GM12878 (cell line): Measurements from ENCODE around the gene HNRNPF. TPM values are rescaled to one million over a fixed set of nuclear protein-coding genes. Genes with fewer than 3 reads are reported as not detected.
A peak's percentile ranks its signal among the peaks of the same experiment; 100 is the strongest.

Experiments used
- ATAC-seq: fragments of 200-7000 bp; cut with Tn5 transposase; 3 replicates; pipeline ENCODE4 v1.9.1; 2020; ENCODE audit warnings: mild to moderate bottlenecking, moderate library complexity
- BruUV-seq: library from RNA; stranded (reverse); fragments of 400-500 nt; replicated peaks from 2 replicates; lab custom pipeline; 2021; lab: Mats Ljungman, UMichigan
- CTCF ChIA-PET: fragments of 300-600 bp; sonication (Branson Sonifier 250); formaldehyde crosslinking; extraction: SDS; loops from one replicate; lab custom pipeline; 2021; ENCODE audit warnings: inconsistent platforms; lab: Yijun Ruan, JAX
- POLR2A ChIA-PET: fragments of 350-600 bp; formaldehyde crosslinking; extraction: SDS; loops from one replicate; lab custom pipeline; 2021; ENCODE audit warnings: inconsistent platforms; lab: Charles Lee
- RAD21 ChIA-PET: fragments of 300-600 bp; sonication (Branson Sonifier 250); formaldehyde crosslinking; loops from one replicate; lab custom pipeline; 2023; ENCODE audit warnings: antibody characterized with exemption; ENCODE audit not compliant: unreplicated experiment; lab: Charles Lee
- SMC1A ChIA-PET: fragments of 300-600 bp; sonication (Branson Sonifier 250); formaldehyde crosslinking; loops from one replicate; lab custom pipeline; 2023; ENCODE audit not compliant: unreplicated experiment, uncharacterized antibody; lab: Charles Lee
- DNase-seq: peaks from one replicate; pipeline ENCODE4 v3.0.0-alpha.2; 2011; ENCODE audit warnings: low read depth, low spot score
- FAIRE-seq: peaks from 3 replicates; lab custom pipeline; 2011; peaks lifted over from hg19 to GRCh38; lab: Jason Lieb, UNC
- H2AFZ ChIP-seq: 2 replicates; pipeline ENCODE4 v1.6.0; 2011; ENCODE audit warnings: low read depth, low read length, control low read depth; ENCODE audit not compliant: control insufficient read depth
- H3K27ac ChIP-seq: 2 replicates; pipeline ENCODE4 v1.5.1; 2011; ENCODE audit warnings: control low read depth; ENCODE audit not compliant: control insufficient read depth, insufficient read depth
- H3K27me3 ChIP-seq, 2 experiments: replicated peaks in 1 of 2; 2 replicates each; pipeline versions ENCODE4 v1.6.0 to v1.6.1; 2011; ENCODE audit warnings: low read length in 1 of 2; ENCODE audit not compliant: control insufficient read depth in 2 of 2, insufficient read depth in 2 of 2
- H3K36me3 ChIP-seq, 2 experiments: 2 replicates each; pipeline ENCODE4 v1.5.1; 2011; ENCODE audit warnings: low read length in 1 of 2; ENCODE audit not compliant: control insufficient read depth in 2 of 2, insufficient read depth in 2 of 2
- H3K4me1 ChIP-seq: 2 replicates; pipeline ENCODE4 v1.6.1; 2011; ENCODE audit warnings: mild to moderate bottlenecking, low read length, moderate library complexity, mixed read lengths; ENCODE audit not compliant: control insufficient read depth, insufficient read depth
- H3K4me2 ChIP-seq: 2 replicates; pipeline ENCODE4 v1.6.0; 2011; ENCODE audit warnings: control low read depth; ENCODE audit not compliant: control insufficient read depth, insufficient read depth
- H3K4me3 ChIP-seq: fragments of 200-600 bp; sonication (generic); 2 replicates; pipeline ENCODE4 v1.5.1; 2016
- H3K79me2 ChIP-seq: 2 replicates; pipeline ENCODE4 v1.6.0; 2011; ENCODE audit warnings: low read length; ENCODE audit not compliant: control insufficient read depth, insufficient read depth
- H3K9ac ChIP-seq: 2 replicates; pipeline ENCODE4 v1.8.0; 2011; ENCODE audit warnings: low read length, control low read depth, mixed read lengths; ENCODE audit not compliant: control insufficient read depth, insufficient read depth
- H3K9me3 ChIP-seq: replicated peaks from 3 replicates; pipeline ENCODE4 v1.5.1; 2011; ENCODE audit warnings: mild to moderate bottlenecking, low read length; ENCODE audit not compliant: control insufficient read depth, insufficient read depth
- H4K20me1 ChIP-seq: 2 replicates; pipeline ENCODE4 v1.6.0; 2011; ENCODE audit not compliant: control insufficient read depth, insufficient read depth
- ATF7 ChIP-seq: fragments of 450-650 bp; IDR thresholded peaks from 2 replicates; pipeline ENCODE4 v1.6.1; 2016; ENCODE audit warnings: low read depth, mild to moderate bottlenecking
- MTA3 ChIP-seq: IDR thresholded peaks from 2 replicates; pipeline ENCODE4 v1.6.1; 2012; ENCODE audit warnings: low read length, inconsistent platforms, borderline replicate concordance
- NFIC ChIP-seq: IDR thresholded peaks from 2 replicates; pipeline ENCODE4 v1.6.1; 2012; ENCODE audit warnings: low read depth, mild to moderate bottlenecking, inconsistent platforms, low read length, moderate library complexity
- NR2F1 ChIP-seq: fragments of 450-650 bp; conservative IDR thresholded peaks from 2 replicates; pipeline ENCODE4 v1.6.1; 2017; ENCODE audit warnings: mild to moderate bottlenecking
- PBX3 ChIP-seq: IDR thresholded peaks from 2 replicates; pipeline ENCODE4 v1.6.1; 2011; ENCODE audit warnings: mild to moderate bottlenecking, low read depth, low read length, moderate library complexity; ENCODE audit not compliant: insufficient replicate concordance
- POLR2AphosphoS5 ChIP-seq: IDR thresholded peaks from 2 replicates; pipeline ENCODE4 v1.6.1; 2011; ENCODE audit warnings: mild to moderate bottlenecking, low read length, inconsistent platforms
- RAD51 ChIP-seq: fragments of 450-650 bp; IDR thresholded peaks from 2 replicates; pipeline ENCODE4 v1.6.1; 2016; ENCODE audit warnings: moderate library complexity, mild to moderate bottlenecking, inconsistent platforms
- RELB ChIP-seq: fragments of 450-650 bp; IDR thresholded peaks from 2 replicates; pipeline ENCODE4 v1.6.1; 2017; ENCODE audit warnings: low read depth, mild to moderate bottlenecking, moderate library complexity
- SIN3A ChIP-seq: IDR thresholded peaks from 2 replicates; pipeline ENCODE4 v1.6.1; 2012; ENCODE audit warnings: low read depth, low read length, improper control_type of control experiment
- SMAD5 ChIP-seq: IDR thresholded peaks from 2 replicates; pipeline ENCODE4 v1.6.1; 2016; ENCODE audit warnings: antibody characterized with exemption, low read depth
- ZBED1 ChIP-seq: IDR thresholded peaks from 2 replicates; pipeline ENCODE4 v1.6.1; 2016; ENCODE audit warnings: borderline replicate concordance
- WGBS: methylation state at CpG from one replicate; pipeline ENCODE4 v1.1.6; 2016; ENCODE audit warnings: low lambda C conversion rate; ENCODE audit not compliant: insufficient replicate concordance, insufficient coverage; ENCODE audit errors: missing lambda C conversion rate; 5-methylcytosine and 5-hydroxymethylcytosine counted together
- in situ Hi-C: fragments of 300-500 bp; cut with MboI; formaldehyde crosslinking; loops from 9 replicates; pipeline ENCODE4 v1.14.3; 2018; ENCODE audit warnings: mixed read lengths
- intact Hi-C: fragments of 100-400 bp; cut with micrococcal nuclease; formaldehyde crosslinking; loops from one replicate; pipeline ENCODE4 v1.14.2; 2022; ENCODE audit not compliant: unreplicated experiment
- polyA plus RNA-seq, 11 experiments: library from polyadenylated mRNA; depleted of rRNA in 4 of 11; unstranded in 6 of 11; stranded (reverse) in 5 of 11; fragments of >200 nt; fragmentation: Nextera tagmentation in 4 of 11; fragmentation: Illumina TruSeq in 1 of 11; extraction: Ambion mirVana in 4 of 11; extraction: Trizol in 1 of 11; gene quantifications; 1 replicate in 1 of 11; 2 replicates in 10 of 11; pipeline versions ENCODE4 v1.2.1 to v1.2.3, GENCODE V29; 2011 to 2016; ENCODE audit warnings: inconsistent platforms in 2 of 11, missing spikeins in 2 of 11, low read depth in 1 of 11
- total RNA-seq, 4 experiments: library from RNA; depleted of rRNA in 3 of 4; stranded (reverse); fragments of >200 nt in 3 of 4; fragmentation: Illumina TruSeq in 1 of 4; extraction: Trizol in 1 of 4; gene quantifications; 2 replicates each; pipeline versions ENCODE4 v1.2.1 to v1.2.3, GENCODE V29; 2013 to 2021
- TF ChIP-seq, protein P1 (sequence below): fragments of 450-650 bp; IDR thresholded peaks from 2 replicates; pipeline ENCODE4 v1.6.1; 2016; ENCODE audit warnings: mild to moderate bottlenecking

HNRNPF gene
- total and polyA plus RNA-seq, 10 of the 15 experiments (the other 5 are each of a cell fraction or from before 2014, with no cell fraction given), result 156 to 373 (median 293) TPM

- intact Hi-C loops, result no loop called here
- ChIA-PET SMC1A (no interaction called here), POLR2A (interaction anchor here (0.8 kb wide), 1 partner anchor 51 kb away, joined by 3 read pairs; no protein-coding TSS in a partner anchor), CTCF (interaction anchor here (1.0 to 1.2 kb wide), 2 partner anchors 14 to 110 kb away, joined by 3 read pairs; no protein-coding TSS in a partner anchor), RAD21 (no interaction called here)
- Histone ChIP-seq H3K27me3 (no peaks in the 10 kb centered on the region), H3K4me2 (peak overlapping the region; percentile 76), H3K79me2 (peaks cover 100% of the 10 kb centered on the region), H3K4me1 (peaks cover 29% of the 10 kb centered on the region), H3K36me3 (peaks cover 0 to 13% of the 10 kb centered on the region in 2 experiments; a peak in 3 of 4 replicates), H3K4me3 (peak overlapping the region; percentile 98), H3K27ac (no peak overlapping the region; the same call in 1 of the 2 replicates), H4K20me1 (peaks cover 13% of the 10 kb centered on the region), H3K9ac (peak overlapping the region; percentile 19; the same call in 1 of the 2 replicates)
- in situ Hi-C loops, result loop anchor here (10.0 to 25.0 kb wide), 4 partner anchors 266 to 1562 kb away; partner anchors contain the start of genes CSGALNACT2 and ZNF33B
- no peak for DNase-seq
- WGBS, result 45% methylated on average over 7 of the region's 7 CpGs
- ATAC-seq, result no peak
- FAIRE-seq, result no peak
- BruUV-seq, result no TSS peak
- TF ChIP-seq, protein P1, sequence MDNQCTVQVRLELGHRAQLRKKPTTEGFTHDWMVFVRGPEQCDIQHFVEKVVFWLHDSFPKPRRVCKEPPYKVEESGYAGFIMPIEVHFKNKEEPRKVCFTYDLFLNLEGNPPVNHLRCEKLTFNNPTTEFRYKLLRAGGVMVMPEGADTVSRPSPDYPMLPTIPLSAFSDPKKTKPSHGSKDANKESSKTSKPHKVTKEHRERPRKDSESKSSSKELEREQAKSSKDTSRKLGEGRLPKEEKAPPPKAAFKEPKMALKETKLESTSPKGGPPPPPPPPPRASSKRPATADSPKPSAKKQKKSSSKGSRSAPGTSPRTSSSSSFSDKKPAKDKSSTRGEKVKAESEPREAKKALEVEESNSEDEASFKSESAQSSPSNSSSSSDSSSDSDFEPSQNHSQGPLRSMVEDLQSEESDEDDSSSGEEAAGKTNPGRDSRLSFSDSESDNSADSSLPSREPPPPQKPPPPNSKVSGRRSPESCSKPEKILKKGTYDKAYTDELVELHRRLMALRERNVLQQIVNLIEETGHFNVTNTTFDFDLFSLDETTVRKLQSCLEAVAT, result no peak
- 0 out of 2 replicates have a peak, but pooled peaks have one; percentile 20 for TF ChIP-seq POLR2AphosphoS5
- TF ChIP-seq, all 136 proteins: peak for 1
- H3K9me3 ChIP-seq, result no peaks in the 10 kb centered on the region
- H2AFZ ChIP-seq, result no peak overlapping the region
Measured at GRCh38 chr10:43402880-43403452, 6.0 kb downstream of the HNRNPF start.

DNA sequence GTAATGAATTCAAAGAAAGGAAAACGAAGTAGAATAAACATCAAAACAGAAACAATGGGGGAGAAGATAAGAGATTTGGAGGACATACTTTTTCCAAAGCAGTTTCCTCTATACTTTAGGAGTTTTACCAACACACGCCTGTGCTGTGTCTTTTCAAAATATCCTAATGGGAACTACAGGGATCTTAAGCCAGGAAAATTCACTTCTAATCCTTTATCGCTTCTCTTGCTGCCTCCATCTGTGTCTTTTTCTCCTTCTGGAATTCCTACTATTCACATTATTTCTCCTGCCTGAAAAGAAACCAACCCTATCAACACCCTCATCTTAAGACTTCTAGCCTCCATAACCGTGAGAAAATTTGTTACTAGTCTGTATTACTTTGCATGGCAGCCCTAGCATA is 6.8 kb downstream of the HNRNPF start:
- BruUV-seq, result no TSS peak
- CTCF ChIA-PET, result no interaction called here

More for the DNA sequence above, 6.8 kb downstream of the HNRNPF start:
- peaks cover 100% of the 10 kb centered on the region for H3K79me2 ChIP-seq
- H3K36me3 ChIP-seq, result peaks cover 0 to 13% of the 10 kb centered on the region in 2 experiments; a peak in 3 of 4 replicates
- peaks cover 13% of the 10 kb centered on the region for H4K20me1 ChIP-seq
- peaks cover 29% of the 10 kb centered on the region for H3K4me1 ChIP-seq
- RAD21 ChIA-PET, result no interaction called here
- peak overlapping the region; percentile 76 for H3K4me2 ChIP-seq
- H3K27me3 ChIP-seq, result no peaks in the 10 kb centered on the region
- WGBS, result 22% methylated on average over 4 of the region's 4 CpGs
- TF ChIP-seq PBX3, result no peak
- TF ChIP-seq ZBED1, result no peak
- no peak for TF ChIP-seq RELB
- no peak for TF ChIP-seq ATF7
- no peak for TF ChIP-seq MTA3
- no peak for TF ChIP-seq NFIC
- TF ChIP-seq SIN3A, result no peak
- TF ChIP-seq NR2F1, result no peak
- TF ChIP-seq SMAD5, result no peak
- no peak for TF ChIP-seq RAD51
- TF ChIP-seq, all 136 proteins: peak for 0
- in situ Hi-C loops (loop anchor here (10.0 to 25.0 kb wide), 4 partner anchors 265 to 1563 kb away; partner anchors contain the start of genes CSGALNACT2 and ZNF33B), intact Hi-C loops (no loop called here)
- Histone ChIP-seq H3K4me3 (peak overlapping the region; percentile 98), H3K27ac (no peak overlapping the region), H2AFZ (no peak overlapping the region), H3K9ac (peak overlapping the region; percentile 10; the same call in 1 of the 2 replicates), H3K9me3 (no peaks in the 10 kb centered on the region)
- ChIA-PET POLR2A (no interaction called here), SMC1A (interaction anchor here (1.8 kb wide), 1 partner anchor 51 kb away, joined by 10 read pairs; no protein-coding TSS in a partner anchor)
- DNase-seq, result no peak
- ATAC-seq, result no peak
- no peak for FAIRE-seq
